Measurements from ENCODE around the gene CCDC159.

Gene CCDC159

DNA sequence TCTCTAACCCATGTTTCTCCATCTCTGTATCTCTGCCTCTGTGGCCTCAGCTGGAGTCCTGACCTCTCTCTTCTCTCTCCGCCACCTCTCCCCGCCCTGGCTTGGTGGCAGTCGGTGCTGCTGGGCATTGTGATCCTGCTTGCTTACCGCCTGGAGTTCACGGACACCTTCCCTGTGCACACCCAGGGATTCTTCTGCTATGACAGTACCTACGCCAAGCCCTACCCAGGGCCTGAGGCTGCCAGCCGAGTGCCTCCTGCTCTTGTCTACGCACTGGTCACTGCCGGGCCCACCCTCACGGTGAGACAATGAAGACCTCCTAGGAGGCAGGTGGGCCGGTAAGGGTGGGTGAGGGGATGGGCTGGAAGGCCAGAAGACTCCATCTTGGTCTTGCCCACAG lies 13.1 kb downstream of the CCDC159 start:
- DNase-seq (ENCODE audit: insufficient read length), result no peak
- no peak for FAIRE-seq
- TF ChIP-seq POLR2A (IDR thresholded peaks at IDR 0.05; ENCODE audit: low read depth, low read length), result no peak
- no peak for TF ChIP-seq POLR2AphosphoS5 (IDR thresholded peaks at IDR 0.05; ENCODE audit: low read depth, low read length)
- no peak for TF ChIP-seq TAF1 (IDR thresholded peaks at IDR 0.05; ENCODE audit: borderline replicate concordance, low read depth, low read length)

DNA sequence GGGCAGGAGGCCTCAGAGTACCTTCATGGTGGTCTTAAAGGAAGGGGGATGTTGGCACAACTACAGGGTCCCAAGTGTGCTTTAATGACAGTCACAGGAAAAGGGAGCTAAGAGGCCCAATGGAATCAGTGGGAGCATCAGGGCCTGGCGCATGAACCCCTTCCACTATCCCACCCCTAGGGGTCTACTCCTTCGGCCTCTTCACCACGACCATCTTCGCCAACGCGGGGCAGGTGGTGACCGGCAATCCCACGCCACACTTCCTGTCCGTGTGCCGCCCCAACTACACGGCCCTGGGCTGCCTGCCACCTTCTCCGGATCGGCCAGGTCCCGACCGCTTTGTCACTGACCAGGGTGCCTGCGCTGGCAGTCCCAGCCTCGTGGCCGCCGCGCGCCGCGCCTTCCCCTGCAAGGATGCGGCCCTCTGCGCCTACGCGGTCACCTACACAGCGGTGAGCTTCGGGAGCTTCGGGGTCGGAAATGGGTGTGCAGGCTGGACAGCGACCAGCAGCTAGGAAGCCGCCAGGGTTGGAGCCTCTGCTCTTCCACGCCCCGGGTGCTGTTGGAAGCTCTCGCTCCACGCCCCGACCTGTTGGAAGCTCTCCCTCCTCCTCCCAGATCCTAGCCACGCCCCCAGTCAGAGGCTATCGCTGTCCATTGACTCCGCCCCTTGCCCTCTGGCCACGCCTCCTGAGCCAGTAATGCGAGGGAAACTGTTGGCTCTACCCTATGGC lies 14.9 kb downstream of the CCDC159 start:
- FAIRE-seq (no peak), DNase-seq (ENCODE audit: insufficient read length) (no peak)
- no peak for TF ChIP-seq TAF1 (IDR thresholded peaks at IDR 0.05; ENCODE audit: borderline replicate concordance, low read depth, low read length)
- no peak for TF ChIP-seq POLR2AphosphoS5 (IDR thresholded peaks at IDR 0.05; ENCODE audit: low read depth, low read length)
- TF ChIP-seq POLR2A (IDR thresholded peaks at IDR 0.05; ENCODE audit: low read depth, low read length), result no peak

DNA sequence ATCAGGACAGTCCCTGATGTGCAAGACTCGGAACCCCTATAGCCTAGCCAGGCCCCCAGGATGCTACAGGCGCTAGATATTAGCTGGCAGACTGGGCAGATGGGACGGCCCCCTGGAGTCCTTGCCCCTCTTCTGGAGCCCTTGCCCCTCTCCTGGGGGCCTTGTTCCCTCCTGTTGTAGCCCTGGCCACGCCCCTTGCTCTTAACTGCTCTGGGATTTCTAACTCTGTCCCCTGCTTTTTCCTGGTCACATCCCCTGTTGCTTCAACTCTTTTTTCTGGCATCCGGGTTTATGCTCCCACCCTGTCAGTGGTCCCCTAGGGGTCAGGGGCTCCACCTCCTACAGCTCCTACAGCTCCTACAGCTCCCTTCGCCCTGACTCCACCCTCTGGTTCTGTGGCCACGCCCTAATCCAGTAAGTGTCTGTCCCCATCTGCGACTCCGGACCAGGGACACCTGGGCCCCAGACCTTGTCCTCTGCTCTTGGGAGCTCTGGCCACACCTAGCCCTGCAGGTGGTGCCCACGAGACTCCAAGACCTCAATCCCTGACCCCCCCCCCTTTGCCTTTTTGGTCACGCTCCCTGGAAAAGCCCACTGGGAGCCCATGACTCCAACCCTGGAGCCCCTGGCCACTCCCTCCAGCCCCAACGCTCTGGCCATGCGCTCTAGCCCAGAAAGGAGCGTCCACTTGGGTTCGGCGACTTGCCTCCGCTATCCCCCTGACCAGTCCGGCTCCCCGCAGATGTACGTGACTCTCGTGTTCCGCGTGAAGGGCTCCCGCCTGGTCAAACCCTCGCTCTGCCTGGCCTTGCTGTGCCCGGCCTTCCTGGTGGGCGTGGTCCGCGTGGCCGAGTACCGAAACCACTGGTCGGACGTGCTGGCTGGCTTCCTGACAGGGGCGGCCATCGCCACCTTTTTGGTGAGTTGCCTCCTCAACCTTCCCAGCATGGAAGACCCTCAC lies 15.7 kb downstream of the CCDC159 start:
- DNase-seq (ENCODE audit: insufficient read length), result no peak
- TF ChIP-seq TAF1 (IDR thresholded peaks at IDR 0.05; ENCODE audit: borderline replicate concordance, low read depth, low read length), result no peak
- no peak for TF ChIP-seq POLR2AphosphoS5 (IDR thresholded peaks at IDR 0.05; ENCODE audit: low read depth, low read length)
- no peak for TF ChIP-seq POLR2A (IDR thresholded peaks at IDR 0.05; ENCODE audit: low read depth, low read length)
- FAIRE-seq, result no peak

DNA sequence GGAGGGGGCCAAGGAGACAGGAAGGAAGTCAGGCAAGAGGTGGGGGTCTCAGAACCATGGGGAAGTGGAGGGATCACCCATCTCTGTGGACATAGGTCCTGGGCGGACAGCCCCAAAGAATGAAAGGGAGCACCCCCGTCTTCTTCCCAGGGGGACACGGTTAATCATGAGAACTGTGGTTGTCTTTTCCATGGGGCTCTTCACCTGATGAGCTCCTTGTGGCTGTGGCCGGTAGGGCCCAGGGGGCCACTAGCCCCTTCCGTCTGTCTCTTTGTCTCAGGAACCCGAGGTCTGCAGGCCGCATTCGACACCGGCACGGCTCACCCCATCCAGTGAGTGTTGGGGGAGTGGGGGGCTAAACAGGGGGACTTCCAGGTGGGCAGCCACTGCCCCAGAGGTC lies 17.6 kb downstream of the CCDC159 start:
- FAIRE-seq (no peak), DNase-seq (ENCODE audit: insufficient read length) (no peak)
- TF ChIP-seq POLR2AphosphoS5 (IDR thresholded peaks at IDR 0.05; ENCODE audit: low read depth, low read length) (no peak), TAF1 (IDR thresholded peaks at IDR 0.05; ENCODE audit: borderline replicate concordance, low read depth, low read length) (no peak), POLR2A (IDR thresholded peaks at IDR 0.05; ENCODE audit: low read depth, low read length) (no peak)

- DNase-seq (ENCODE audit: insufficient read length) (no peak), FAIRE-seq (no peak)
- TF ChIP-seq POLR2AphosphoS5 (IDR thresholded peaks at IDR 0.05; ENCODE audit: low read depth, low read length), result no peak
- TF ChIP-seq POLR2A (IDR thresholded peaks at IDR 0.05; ENCODE audit: low read depth, low read length), result no peak
- no peak for TF ChIP-seq TAF1 (IDR thresholded peaks at IDR 0.05; ENCODE audit: borderline replicate concordance, low read depth, low read length)
Measured at GRCh38 chr19:11364296-11364904, 18.1 kb downstream of the CCDC159 start.

GRCh38 chr19:11364935-11365334 lies 18.6 kb downstream of the CCDC159 start:
- no peak for FAIRE-seq
- no peak for TF ChIP-seq POLR2AphosphoS5 (IDR thresholded peaks at IDR 0.05; ENCODE audit: low read depth, low read length)
- TF ChIP-seq TAF1 (IDR thresholded peaks at IDR 0.05; ENCODE audit: borderline replicate concordance, low read depth, low read length), result no peak
- DNase-seq (ENCODE audit: insufficient read length), result no peak

DNA sequence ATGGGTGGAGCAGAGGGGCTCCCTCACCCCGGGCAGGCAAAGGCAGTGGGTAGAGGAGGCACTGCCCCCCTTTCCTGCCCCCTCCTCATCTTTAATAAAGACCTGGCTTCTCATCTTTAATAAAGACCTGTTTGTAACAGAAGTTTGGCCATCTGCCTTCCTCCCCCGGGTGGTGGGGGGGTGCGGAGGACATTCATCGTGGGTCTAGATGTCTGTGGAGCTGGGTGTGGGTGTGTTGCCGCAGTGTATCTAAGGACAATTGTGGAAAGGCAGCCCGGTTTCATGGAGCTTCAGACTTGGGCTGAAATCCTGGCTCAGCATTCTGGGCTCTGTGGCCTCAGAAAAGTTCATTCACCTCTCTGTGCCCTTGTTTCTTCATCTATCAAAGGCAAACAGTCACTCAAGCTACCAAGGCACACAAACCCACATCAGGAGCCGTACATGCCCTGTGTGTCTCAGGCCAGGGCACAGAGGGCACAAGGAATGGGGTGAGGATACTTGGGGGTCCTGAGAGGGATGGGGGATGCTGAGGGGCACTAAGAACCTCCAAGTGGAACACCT lies 19.3 kb downstream of the CCDC159 start:
- FAIRE-seq (no peak), DNase-seq (ENCODE audit: insufficient read length) (no peak)
- no peak for TF ChIP-seq TAF1 (IDR thresholded peaks at IDR 0.05; ENCODE audit: borderline replicate concordance, low read depth, low read length)
- TF ChIP-seq POLR2AphosphoS5 (IDR thresholded peaks at IDR 0.05; ENCODE audit: low read depth, low read length), result no peak
- no peak for TF ChIP-seq POLR2A (IDR thresholded peaks at IDR 0.05; ENCODE audit: low read depth, low read length)

DNA sequence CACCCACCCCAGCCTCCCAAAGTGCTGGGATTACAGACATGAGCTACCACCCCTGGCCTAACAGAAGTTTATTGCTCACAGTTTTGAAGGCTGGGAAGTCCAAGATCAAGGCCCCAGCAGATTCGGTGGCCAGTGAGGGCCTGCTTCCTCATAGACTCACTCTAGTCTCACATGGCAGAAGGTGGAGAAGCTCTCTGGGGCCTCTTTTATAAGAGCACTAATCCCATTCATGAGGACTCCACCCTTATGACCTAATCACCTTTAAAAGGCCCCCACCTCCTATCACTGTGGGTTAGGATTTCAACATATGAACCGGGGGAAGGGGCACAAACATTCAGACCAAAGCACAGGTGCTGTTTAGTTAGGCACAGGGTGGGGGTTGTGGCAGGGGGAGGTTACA lies 21.2 kb downstream of the CCDC159 start:
- DNase-seq (ENCODE audit: insufficient read length) (no peak), FAIRE-seq (no peak)
- no peak for TF ChIP-seq TAF1 (IDR thresholded peaks at IDR 0.05; ENCODE audit: borderline replicate concordance, low read depth, low read length)
- no peak for TF ChIP-seq POLR2A (IDR thresholded peaks at IDR 0.05; ENCODE audit: low read depth, low read length)
- no peak for TF ChIP-seq POLR2AphosphoS5 (IDR thresholded peaks at IDR 0.05; ENCODE audit: low read depth, low read length)

DNA sequence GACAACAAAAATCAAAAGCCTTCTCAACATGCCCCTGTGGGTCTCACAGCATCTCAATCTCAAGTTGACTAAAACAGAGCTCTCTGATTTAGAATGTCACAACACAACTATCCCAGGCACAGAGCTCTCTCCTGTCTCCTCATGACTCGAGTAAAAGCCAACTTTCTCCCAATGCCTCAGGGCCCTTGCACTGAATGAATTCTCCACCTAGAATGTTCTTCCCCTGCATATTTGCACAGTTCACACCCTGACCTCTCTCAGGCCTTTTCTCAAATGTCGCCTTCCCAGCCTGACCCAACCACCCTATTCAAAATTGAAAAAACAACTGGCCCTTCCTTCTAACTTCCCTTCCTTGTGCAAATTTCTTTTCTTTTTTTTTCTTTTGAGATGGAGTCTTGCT lies 24.4 kb downstream of the CCDC159 start:
- DNase-seq (ENCODE audit: insufficient read length) (no peak), FAIRE-seq (no peak)
- TF ChIP-seq POLR2A (IDR thresholded peaks at IDR 0.05; ENCODE audit: low read depth, low read length) (no peak), POLR2AphosphoS5 (IDR thresholded peaks at IDR 0.05; ENCODE audit: low read depth, low read length) (no peak), TAF1 (IDR thresholded peaks at IDR 0.05; ENCODE audit: borderline replicate concordance, low read depth, low read length) (no peak)

DNA sequence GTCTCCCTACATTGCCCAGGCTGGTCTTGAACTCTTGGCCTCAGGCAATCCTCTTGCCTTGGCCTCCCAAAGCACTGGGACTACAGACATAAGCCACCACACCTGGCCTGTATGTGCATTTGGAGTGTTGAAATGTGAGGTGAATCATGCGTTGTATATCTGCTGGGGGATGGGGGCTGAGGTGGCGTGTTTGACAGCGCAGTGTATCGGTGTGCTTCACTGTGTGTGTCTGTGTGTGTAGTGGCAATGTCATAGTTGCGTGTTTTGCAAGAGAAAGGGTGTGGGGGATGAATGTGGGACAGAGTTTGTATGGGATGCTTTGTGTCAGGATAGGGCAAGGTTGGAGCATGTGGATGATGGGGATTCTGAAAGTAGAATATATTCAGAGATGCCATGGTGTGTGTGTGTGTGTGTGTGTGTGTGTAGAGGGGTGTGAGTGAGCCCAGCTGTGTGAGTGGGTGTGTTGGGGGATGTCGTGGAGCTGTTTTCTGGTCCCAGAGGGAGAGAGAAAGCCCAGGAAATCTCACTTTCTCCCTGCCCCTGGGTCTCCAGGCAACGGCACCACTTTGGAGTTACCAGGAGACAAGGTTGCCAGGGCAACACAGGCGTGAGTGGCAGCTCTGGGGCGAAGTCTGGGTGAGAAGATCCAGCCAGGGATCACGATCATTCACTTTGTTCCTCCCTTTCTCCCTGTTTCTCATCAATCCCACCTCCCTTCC lies 27.0 kb downstream of the CCDC159 start:
- peak; percentile 23 for DNase-seq (ENCODE audit: insufficient read length)
- TF ChIP-seq POLR2AphosphoS5 (IDR thresholded peaks at IDR 0.05; ENCODE audit: low read depth, low read length) (no peak), POLR2A (IDR thresholded peaks at IDR 0.05; ENCODE audit: low read depth, low read length) (no peak), TAF1 (IDR thresholded peaks at IDR 0.05; ENCODE audit: borderline replicate concordance, low read depth, low read length) (no peak)
- peak; percentile 65 for FAIRE-seq
